LNCaP clone FGC (cell line): ENCODE measurements around the gene LRRFIP1.

ENCODE experiments used
- DNase-seq: peaks from one replicate; pipeline ENCODE4 v3.0.0-alpha.2; 2011; ENCODE audit warnings: low read depth
- H3K4me3 ChIP-seq: 2 replicates; pipeline ENCODE4 v1.5.1; 2011; ENCODE audit warnings: mild to moderate bottlenecking, low read depth, low read length, control low read depth
- CTCF ChIP-seq: IDR thresholded peaks from 2 replicates; pipeline ENCODE4 v1.5.1; 2012; ENCODE audit warnings: mild to moderate bottlenecking; ENCODE audit not compliant: control insufficient read depth, insufficient read depth; ENCODE audit errors: extremely low read depth

The LRRFIP1 gene

DNA sequence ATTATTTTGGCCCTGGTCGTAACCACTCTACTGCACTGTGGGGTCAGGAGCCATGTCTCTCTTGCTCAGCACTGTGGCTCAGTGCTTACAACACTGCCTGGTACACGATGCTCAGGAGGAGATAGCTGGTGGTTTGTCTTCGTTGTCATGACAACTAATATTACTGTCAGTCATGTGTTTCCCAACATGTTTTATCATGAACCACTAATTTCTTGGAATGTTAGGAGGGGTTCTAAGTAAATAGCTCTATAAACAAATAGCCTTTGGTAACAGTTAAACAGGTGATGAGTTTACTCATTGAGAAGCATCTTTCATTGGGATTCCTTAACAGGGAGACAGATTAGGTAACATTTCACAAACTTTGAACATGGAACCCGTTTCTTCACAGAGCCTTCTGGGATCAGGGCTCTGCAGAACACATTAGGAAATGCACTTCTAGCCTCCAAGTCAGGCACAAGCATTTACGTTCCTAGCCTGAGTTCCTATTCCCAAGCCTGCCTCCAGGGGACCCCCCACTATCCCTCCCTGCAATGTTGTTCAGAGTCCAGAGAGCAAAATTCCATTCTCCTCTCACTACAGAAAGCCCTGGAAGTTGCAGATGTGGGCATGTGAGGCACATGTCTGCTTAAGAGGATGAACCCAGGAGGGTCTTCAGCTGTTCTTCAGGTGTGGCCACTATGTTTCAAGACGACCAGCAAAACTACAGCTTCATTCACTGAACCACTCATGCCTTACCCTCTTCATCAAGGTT, 164.8 kb downstream of the LRRFIP1 start:
- no peak for DNase-seq
- no peak overlapping the region for H3K4me3 ChIP-seq
- TF ChIP-seq CTCF: no peak

GRCh38 chr2:237797253-237797652, 169.9 kb downstream of the LRRFIP1 start:
- DNase-seq: no peak
- TF ChIP-seq CTCF: no peak

DNA sequence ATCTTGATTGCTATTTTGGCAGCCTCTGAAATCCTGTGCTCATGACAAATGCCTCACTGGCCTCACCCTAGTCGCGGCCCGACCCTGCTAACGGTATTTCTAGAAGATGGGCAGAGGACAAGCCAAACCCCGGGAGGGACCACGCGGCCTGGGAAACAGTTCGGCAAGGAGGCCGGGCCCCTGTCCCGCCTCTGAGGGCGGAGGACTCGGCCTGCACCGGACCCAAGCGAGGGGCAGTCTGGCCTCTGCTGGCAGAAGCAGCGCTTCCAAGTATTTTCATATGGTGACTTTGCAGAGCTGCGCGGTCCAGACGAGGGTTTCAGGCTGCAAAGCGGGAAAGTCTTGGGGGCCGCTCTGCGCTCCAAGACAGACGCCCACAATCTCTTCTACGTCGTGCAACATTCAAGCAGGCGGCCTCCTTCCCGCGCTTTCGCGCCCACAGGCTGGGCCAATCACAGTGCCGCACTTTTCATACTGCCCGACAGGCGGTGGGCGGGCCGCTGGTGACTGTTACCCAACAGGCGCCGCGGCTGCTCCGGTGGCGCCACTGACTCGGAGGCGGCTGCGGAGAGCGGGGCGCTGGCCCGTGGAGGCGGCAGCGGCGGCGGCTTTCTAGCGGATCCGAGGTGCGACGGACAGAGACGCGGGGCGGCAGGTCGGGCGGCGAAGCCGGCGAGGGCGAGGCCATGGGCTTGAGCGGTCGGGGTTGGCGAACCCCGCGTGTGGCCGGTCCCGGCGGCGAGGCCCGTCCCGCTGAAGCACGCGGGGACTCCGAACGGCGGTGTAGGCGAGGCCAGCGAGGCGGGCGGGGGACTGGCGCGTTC, 171.1 kb downstream of the LRRFIP1 start, which contains the start of gene RBM44:
RBM44 (plus strand) TSS at position 544 of the 824 bp plus-strand sequence. CDS start 14,831 bp downstream, outside the sequence.
- H3K4me3 ChIP-seq: no peak within 1 kb of the TSS
- DNase-seq: no peak
- no peak for TF ChIP-seq CTCF

More at GRCh38 chr2:237797253-237797652, 169.9 kb downstream of the LRRFIP1 start:
- no peak overlapping the region for H3K4me3 ChIP-seq

DNA sequence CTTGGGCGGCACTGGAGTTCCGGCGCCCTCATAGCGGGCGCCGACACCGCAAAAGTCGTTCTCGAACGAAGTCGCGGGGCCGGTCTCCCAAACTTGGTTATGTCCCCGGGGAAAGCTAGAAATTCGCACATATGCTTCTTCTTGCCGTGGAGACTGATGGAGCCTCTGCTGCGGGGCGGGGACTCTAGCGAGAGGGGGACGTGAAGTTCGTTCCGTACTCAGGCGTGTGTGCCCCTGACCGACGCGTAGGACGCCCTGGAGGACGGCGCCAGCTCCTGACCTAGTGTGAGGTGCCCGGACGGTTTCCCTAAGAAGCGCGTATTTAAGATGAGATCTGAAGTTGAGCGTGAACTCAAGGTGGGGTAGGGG, 171.7 kb downstream of the LRRFIP1 start:
- TF ChIP-seq CTCF: no peak
- no peak overlapping the region for H3K4me3 ChIP-seq
- DNase-seq: no peak

DNA sequence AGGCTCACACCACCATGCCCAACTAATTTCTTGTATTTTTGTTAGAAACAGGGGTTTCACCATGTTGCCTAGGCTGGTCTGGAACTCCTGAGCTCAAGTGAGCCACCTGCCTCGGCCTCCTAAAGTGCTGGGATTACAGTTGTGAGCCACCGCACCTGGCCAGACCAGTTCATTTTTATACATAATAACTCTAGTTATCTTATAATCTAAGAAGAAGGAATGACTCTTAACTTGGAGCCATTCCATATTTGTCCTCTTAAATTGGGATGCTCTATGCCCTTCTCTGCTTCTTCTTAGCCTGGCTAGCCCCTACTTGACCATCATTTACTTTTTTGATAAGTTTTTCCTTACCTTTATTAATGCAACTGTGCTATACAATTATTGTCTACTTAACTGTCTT, 174.1 kb downstream of the LRRFIP1 start:
- H3K4me3 ChIP-seq: no peak overlapping the region
- no peak for TF ChIP-seq CTCF
- peak; percentile 67 for DNase-seq

- no peak overlapping the region for H3K4me3 ChIP-seq
- no peak for DNase-seq
- TF ChIP-seq CTCF: no peak
These were observed 178.9 kb downstream of the LRRFIP1 start for GRCh38 chr2:237806334-237806733.

DNA sequence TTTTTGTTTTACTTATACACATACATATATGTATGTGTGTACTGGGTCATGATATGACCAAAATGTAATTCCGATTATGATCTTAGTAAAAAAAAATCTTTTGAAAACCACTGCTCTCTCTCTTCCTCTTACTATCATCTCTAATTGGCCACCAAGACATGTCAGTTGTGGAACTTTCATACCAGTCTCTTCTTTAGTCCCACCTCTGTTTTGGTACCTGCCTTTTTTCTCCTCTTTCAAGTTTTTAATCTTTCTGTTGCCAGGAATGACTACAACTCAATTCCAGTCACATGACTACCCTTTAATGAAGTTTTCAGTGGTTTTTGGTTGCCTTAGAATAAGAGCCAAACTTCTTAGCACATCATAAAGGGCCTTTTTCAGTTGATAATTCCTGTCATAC, 188.2 kb downstream of the LRRFIP1 start:
- DNase-seq: no peak
- TF ChIP-seq CTCF: no peak
- H3K4me3 ChIP-seq: no peak overlapping the region
